Measurements from ENCODE around the gene PHF5A.

DNA sequence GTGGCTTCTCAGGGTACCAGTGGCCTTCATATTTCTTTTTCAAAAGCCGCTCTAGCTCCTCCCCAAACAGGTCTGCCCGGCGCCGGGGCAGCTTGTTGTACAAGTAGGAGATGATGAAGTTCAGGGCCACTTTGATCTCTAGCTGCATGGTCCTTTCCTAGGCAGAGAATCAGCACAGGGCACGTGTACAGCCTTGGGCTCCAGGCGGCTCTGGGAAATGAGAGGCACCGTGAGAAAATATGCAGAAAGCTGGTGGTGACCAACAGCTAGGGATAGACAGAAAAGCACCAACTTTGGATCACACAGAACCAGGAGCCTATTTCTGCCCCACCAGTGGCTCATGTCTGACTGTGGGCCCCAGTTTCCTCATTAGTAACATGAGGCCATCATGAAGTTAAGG lies 31.3 kb downstream of the PHF5A start:
- TF ChIP-seq, protein P1, sequence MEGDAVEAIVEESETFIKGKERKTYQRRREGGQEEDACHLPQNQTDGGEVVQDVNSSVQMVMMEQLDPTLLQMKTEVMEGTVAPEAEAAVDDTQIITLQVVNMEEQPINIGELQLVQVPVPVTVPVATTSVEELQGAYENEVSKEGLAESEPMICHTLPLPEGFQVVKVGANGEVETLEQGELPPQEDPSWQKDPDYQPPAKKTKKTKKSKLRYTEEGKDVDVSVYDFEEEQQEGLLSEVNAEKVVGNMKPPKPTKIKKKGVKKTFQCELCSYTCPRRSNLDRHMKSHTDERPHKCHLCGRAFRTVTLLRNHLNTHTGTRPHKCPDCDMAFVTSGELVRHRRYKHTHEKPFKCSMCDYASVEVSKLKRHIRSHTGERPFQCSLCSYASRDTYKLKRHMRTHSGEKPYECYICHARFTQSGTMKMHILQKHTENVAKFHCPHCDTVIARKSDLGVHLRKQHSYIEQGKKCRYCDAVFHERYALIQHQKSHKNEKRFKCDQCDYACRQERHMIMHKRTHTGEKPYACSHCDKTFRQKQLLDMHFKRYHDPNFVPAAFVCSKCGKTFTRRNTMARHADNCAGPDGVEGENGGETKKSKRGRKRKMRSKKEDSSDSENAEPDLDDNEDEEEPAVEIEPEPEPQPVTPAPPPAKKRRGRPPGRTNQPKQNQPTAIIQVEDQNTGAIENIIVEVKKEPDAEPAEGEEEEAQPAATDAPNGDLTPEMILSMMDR (IDR thresholded peaks at IDR 0.05; ENCODE audit: insufficient read depth, low read length, poor library complexity, severe bottlenecking): no peak
- TF ChIP-seq EZH2phosphoT487 (conservative IDR thresholded peaks at IDR 0.05; ENCODE audit: low read length): no peak
